ENCODE data around the gene YOD1. TPM values are rescaled to one million over a fixed set of nuclear protein-coding genes. Genes with fewer than 3 reads are reported as not detected.
"Not testable (repeated sequence)": the region's sequence is repeated elsewhere in the genome, so short reads cannot be mapped to it uniquely, and the experiment has no call there.

Gene YOD1
- total RNA-seq, 2 donors from 2014 or later = 8.3 to 14.4 TPM

GRCh38 chr1:207050480-207051190 lies 373 bp downstream of the YOD1 start:
- peak; percentile 56 for ATAC-seq
- Mint-ChIP-seq H3K36me3 (ENCODE audit: low read depth) (no peaks in the 10 kb centered on the region), H3K4me3 (peak overlapping the region; percentile 99)

DNA sequence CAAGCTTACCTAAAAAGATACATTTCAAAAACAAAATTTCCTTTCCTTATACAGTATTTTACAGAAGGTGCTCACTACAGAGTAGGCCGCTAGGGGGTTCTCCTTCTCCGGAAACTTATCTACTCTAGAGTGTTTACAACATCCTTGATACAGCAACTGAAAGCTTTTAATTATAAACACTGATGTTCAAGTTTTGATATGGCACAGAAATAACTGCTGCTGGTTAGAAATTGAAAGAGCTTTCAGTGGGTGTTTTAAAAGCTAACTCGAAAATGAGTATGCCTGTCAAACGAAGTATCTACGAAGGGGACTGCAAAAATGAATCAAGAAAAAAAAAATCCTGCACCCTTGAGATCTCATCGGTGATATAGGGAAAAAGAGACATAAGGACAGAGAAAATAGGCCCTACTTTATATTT lies 1.0 kb downstream of the YOD1 start:
- H3K36me3 Mint-ChIP-seq (ENCODE audit: low read depth) = no peaks in the 10 kb centered on the region
- H3K4me1 Mint-ChIP-seq = peaks cover 29% of the 10 kb centered on the region

More at GRCh38 chr1:207050480-207051190, 373 bp downstream of the YOD1 start:
- Mint-ChIP-seq H3K4me1 (peaks cover 29% of the 10 kb centered on the region), H3K27ac (peak overlapping the region; percentile 95), H3K27me3 (no peaks in the 10 kb centered on the region)
- H3K9me3 ChIP-seq (ENCODE audit: control insufficient read depth, low read length, poor library complexity, severe bottlenecking) = no peaks in the 10 kb centered on the region
- peak; percentile 74 to 84 (median 78) for DNase-seq

DNA sequence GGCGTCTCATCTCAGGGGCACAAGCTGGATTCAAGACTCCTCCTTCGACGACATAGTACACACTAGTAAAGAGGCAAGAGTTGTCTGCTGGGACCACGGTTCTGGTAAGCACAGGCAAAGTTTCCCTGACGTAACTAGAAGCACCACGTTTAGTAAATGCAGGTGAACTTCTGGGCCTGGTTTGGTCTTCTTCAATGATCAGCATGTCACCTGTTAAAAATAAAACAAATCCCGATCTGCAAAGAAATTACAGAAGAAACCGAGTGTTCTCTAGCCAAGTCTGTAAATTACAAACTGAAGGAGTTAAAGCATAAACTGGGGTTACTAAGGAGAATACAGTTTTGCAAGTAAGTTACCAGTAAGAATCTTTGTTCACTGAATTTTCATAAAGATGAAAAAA lies 1.5 kb downstream of the YOD1 start:
- Mint-ChIP-seq H3K4me3 (peak overlapping the region; percentile 99), H3K27me3 (no peaks in the 10 kb centered on the region), H3K4me1 (peaks cover 31% of the 10 kb centered on the region), H3K36me3 (ENCODE audit: low read depth) (no peaks in the 10 kb centered on the region), H3K27ac (peak overlapping the region; percentile 95)
- ATAC-seq = no peak
- no peaks in the 10 kb centered on the region for H3K9me3 ChIP-seq (ENCODE audit: control insufficient read depth, low read length, poor library complexity, severe bottlenecking)
- no peak for DNase-seq

More for the DNA sequence above, 1.0 kb downstream of the YOD1 start:
- peak; percentile 45 for ATAC-seq
- DNase-seq = peak in 1 of 3 donors; percentile 34
- no peaks in the 10 kb centered on the region for H3K27me3 Mint-ChIP-seq
- H3K27ac Mint-ChIP-seq = peak overlapping the region; percentile 95
- H3K9me3 ChIP-seq (ENCODE audit: control insufficient read depth, low read length, poor library complexity, severe bottlenecking) = no peaks in the 10 kb centered on the region
- H3K4me3 Mint-ChIP-seq = peak overlapping the region; percentile 99

DNA sequence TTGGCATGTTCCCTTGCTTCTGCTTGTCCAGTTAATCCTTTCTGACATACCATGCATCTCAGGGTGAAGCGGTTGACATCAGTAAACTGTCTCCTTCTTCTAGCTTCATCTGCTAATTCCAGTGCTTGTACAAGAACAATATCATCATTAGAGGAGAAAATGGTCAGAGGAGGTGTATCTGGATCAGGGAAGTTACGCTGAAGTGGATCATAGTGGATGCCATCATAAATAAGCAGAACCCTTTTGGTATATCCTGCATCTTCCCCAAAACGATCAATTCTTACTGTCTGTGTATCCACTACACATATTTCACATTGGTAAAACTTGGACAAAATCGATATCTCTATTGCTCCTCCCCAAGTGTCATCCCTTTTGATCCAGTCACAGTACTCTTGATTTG lies 2.0 kb downstream of the YOD1 start:
- ATAC-seq = no peak
- Mint-ChIP-seq H3K36me3 (ENCODE audit: low read depth) (no peaks in the 10 kb centered on the region), H3K4me3 (no peak overlapping the region), H3K27me3 (no peaks in the 10 kb centered on the region), H3K27ac (peak overlapping the region; percentile 95), H3K4me1 (peaks cover 32% of the 10 kb centered on the region)
- no peaks in the 10 kb centered on the region for H3K9me3 ChIP-seq (ENCODE audit: control insufficient read depth, low read length, poor library complexity, severe bottlenecking)
- no peak for DNase-seq

DNA sequence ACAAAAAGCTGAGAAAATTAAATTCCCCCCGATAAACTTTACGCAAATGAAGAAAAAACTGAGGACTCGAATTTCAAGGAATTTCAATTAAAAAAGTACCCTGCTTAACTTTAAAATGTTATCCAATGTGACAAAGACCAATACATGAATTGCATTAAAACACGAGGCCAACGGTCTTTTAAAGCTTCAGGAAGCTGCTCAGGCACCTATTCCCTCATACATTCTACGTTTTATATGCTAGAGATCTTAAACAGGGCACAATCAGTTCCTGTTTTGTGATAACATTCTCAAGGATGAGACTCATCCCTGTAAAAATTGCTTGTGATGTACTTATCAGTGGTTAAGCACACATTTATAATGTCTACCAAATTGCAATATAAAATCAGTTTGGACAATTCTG lies 3.0 kb downstream of the YOD1 start:
- Mint-ChIP-seq H3K4me3 (no peak overlapping the region), H3K4me1 (peaks cover 28% of the 10 kb centered on the region), H3K36me3 (ENCODE audit: low read depth) (no peaks in the 10 kb centered on the region), H3K27me3 (no peaks in the 10 kb centered on the region), H3K27ac (no peak overlapping the region)
- DNase-seq (no peak), ATAC-seq (no peak)
- H3K9me3 ChIP-seq (ENCODE audit: control insufficient read depth, low read length, poor library complexity, severe bottlenecking) = no peaks in the 10 kb centered on the region

DNA sequence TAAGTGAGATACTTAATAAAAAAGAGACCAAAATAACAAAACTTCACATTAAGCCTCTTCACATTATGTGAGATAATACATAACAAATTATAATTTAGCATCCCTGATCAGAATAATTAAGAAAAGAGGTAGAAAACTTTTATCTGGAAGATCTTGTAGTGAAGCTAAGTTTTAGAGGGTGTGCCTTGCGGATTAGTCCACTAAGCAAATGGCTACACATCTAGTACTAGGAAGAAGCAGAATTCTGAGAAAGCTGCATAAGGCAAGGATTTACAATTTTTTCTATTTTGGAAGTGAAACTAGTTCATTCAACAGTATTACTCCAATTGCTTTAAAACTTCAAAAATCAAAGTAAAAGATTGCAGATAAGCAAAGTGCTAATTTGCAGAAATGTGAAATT lies 3.5 kb downstream of the YOD1 start:
- H3K9me3 ChIP-seq (ENCODE audit: control insufficient read depth, low read length, poor library complexity, severe bottlenecking) = no peaks in the 10 kb centered on the region
- Mint-ChIP-seq H3K4me1 (peaks cover 25% of the 10 kb centered on the region), H3K27ac (no peak overlapping the region), H3K27me3 (no peaks in the 10 kb centered on the region), H3K36me3 (ENCODE audit: low read depth) (no peaks in the 10 kb centered on the region), H3K4me3 (no peak overlapping the region)
- no peak for DNase-seq
- no peak for ATAC-seq

DNA sequence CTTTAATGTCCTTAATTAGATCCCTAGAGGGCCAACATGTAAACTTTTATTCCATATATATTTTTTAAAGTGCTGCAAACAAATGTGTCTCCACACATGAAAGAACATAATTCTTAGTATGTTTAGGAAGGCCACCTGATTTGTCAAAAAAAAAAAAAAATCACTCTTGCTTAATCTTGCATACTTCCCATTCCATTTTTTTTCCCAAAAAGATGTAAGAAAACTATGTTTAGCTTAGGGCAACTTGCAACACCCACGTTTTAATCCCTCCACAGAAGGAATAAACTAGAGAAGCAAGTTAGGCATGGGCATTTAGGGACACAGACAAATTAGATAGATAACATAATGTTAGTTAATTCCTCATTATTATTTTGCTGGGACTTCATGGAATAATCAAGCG lies 5.6 kb downstream of the YOD1 start:
- Mint-ChIP-seq H3K36me3 (ENCODE audit: low read depth) (no peaks in the 10 kb centered on the region), H3K27me3 (no peaks in the 10 kb centered on the region), H3K4me3 (no peak overlapping the region), H3K4me1 (peaks cover 18% of the 10 kb centered on the region), H3K27ac (peak overlapping the region; percentile 14)
- no peak for ATAC-seq
- no peak for DNase-seq
- H3K9me3 ChIP-seq (ENCODE audit: control insufficient read depth, low read length, poor library complexity, severe bottlenecking) = no peaks in the 10 kb centered on the region

- not testable (repeated sequence) for H3K36me3 Mint-ChIP-seq (ENCODE audit: low read depth); H3K27ac Mint-ChIP-seq; H3K4me1 Mint-ChIP-seq; H3K4me3 Mint-ChIP-seq; H3K9me3 ChIP-seq (ENCODE audit: control insufficient read depth, low read length, poor library complexity, severe bottlenecking); DNase-seq; H3K27me3 Mint-ChIP-seq; ATAC-seq
These were observed 9.6 kb downstream of the YOD1 start for GRCh38 chr1:207041397-207041796.

DNA sequence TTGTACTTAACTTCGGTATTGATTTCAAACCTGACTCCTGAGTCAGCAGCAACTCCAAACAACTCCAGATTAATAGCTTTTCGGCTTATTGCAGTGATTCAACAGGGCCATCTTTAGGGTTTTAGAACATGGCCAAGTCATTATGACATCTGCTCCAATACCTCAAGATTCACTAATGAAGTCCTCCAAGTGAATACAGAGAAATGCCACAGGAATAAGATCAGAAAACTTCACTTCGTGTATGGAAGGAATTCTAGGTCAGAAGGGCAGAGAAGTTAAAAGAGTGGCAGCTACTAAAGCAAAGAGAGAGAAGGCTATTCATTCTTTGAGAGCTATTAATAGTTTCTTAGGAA lies 10.9 kb downstream of the YOD1 start:
- Mint-ChIP-seq H3K27ac (no peak overlapping the region), H3K4me1 (peaks cover 6% of the 10 kb centered on the region), H3K4me3 (no peak overlapping the region), H3K27me3 (peaks cover 5% of the 10 kb centered on the region), H3K36me3 (ENCODE audit: low read depth) (no peaks in the 10 kb centered on the region)
- ATAC-seq = no peak
- no peak for DNase-seq
- H3K9me3 ChIP-seq (ENCODE audit: control insufficient read depth, low read length, poor library complexity, severe bottlenecking) = no peaks in the 10 kb centered on the region

DNA sequence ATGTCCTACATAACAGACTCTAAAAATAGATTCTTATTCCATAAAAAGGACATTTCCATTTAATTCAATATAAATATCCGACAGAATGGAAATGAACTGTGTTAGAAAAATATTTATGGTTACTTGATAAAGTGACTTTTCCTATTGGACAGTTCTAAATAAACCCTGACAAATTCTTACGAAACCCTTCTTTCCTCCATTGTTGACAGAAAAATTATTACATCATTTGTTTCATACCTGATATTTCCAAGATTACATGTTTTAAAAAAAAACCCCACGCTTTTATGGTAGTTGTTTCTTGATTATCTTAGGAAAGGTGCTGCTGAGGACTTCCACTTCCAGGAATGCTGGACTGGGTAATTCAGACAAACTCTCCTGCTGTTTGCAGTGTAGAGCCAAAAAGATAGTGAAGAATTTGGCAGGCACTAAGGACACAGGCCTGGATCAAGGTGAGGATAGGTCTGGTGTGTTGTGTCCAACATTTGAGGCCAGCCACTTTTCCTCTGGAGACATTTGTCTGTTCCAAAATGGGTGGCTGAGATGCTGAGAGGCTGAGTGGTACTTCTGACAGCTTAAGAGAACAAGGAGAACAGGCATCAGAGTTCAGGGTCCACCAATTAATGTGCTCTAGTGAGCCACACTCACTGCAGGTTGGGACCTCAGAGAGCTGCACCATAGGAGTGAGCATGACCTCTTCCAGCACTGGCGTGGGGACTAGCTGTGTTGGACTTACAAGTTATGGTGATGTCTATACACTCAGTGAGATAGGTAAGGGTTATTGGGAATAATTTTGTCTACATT lies 11.4 kb downstream of the YOD1 start:
- Mint-ChIP-seq H3K4me1 (peaks cover 3% of the 10 kb centered on the region), H3K27me3 (peaks cover 10% of the 10 kb centered on the region), H3K36me3 (ENCODE audit: low read depth) (no peaks in the 10 kb centered on the region), H3K4me3 (no peak overlapping the region), H3K27ac (no peak overlapping the region)
- H3K9me3 ChIP-seq (ENCODE audit: control insufficient read depth, low read length, poor library complexity, severe bottlenecking) = no peaks in the 10 kb centered on the region
- no peak for ATAC-seq
- no peak for DNase-seq

- Mint-ChIP-seq H3K27ac (no peak overlapping the region), H3K4me1 (peaks cover 2% of the 10 kb centered on the region), H3K27me3 (peaks cover 36% of the 10 kb centered on the region), H3K36me3 (ENCODE audit: low read depth) (peaks cover 3% of the 10 kb centered on the region), H3K4me3 (no peak overlapping the region)
- ATAC-seq (no peak), DNase-seq (no peak)
- no peaks in the 10 kb centered on the region for H3K9me3 ChIP-seq (ENCODE audit: control insufficient read depth, low read length, poor library complexity, severe bottlenecking)
These were observed 14.1 kb downstream of the YOD1 start for GRCh38 chr1:207036865-207037264.

GRCh38 chr1:207035877-207036551 lies 15.0 kb downstream of the YOD1 start:
- DNase-seq (no peak), ATAC-seq (no peak)
- H3K9me3 ChIP-seq (ENCODE audit: control insufficient read depth, low read length, poor library complexity, severe bottlenecking) = no peaks in the 10 kb centered on the region
- peaks cover 4% of the 10 kb centered on the region for H3K36me3 Mint-ChIP-seq (ENCODE audit: low read depth)
- peaks cover 44% of the 10 kb centered on the region for H3K27me3 Mint-ChIP-seq
- no peak overlapping the region for H3K4me3 Mint-ChIP-seq
- no peak overlapping the region for H3K27ac Mint-ChIP-seq
- peaks cover 3% of the 10 kb centered on the region for H3K4me1 Mint-ChIP-seq

DNA sequence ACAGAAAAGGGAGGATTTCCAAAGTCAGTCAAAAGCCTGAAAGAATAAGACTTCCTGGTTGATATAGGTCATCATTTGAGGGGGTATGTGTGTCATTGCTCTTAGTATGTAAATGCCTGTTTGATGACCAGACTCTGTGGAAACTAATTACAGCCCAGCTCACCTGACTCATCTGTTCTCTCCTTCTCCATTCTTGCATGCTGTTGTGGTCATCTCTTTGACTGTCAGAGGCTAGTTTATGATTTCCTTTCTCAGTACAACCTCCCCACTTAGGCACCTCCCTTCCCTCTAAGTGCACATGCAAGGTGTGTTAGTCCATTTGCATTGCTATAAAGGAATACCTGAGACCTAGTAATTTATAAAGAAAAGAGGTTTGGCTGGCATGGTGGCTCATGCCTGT lies 16.0 kb downstream of the YOD1 start:
- H3K4me3 Mint-ChIP-seq = no peak overlapping the region
- H3K27ac Mint-ChIP-seq = peak overlapping the region; percentile 67
- DNase-seq (no peak), ATAC-seq (no peak)
- H3K4me1 Mint-ChIP-seq = peaks cover 3% of the 10 kb centered on the region
- no peaks in the 10 kb centered on the region for H3K9me3 ChIP-seq (ENCODE audit: control insufficient read depth, low read length, poor library complexity, severe bottlenecking)
- peaks cover 55% of the 10 kb centered on the region for H3K27me3 Mint-ChIP-seq
- H3K36me3 Mint-ChIP-seq (ENCODE audit: low read depth) = peaks cover 4% of the 10 kb centered on the region
